HepG2 (cell line): ENCODE measurements around the gene WDR47. TPM values are rescaled to one million over a fixed set of nuclear protein-coding genes. Genes with fewer than 3 reads are reported as not detected.

Experiments
- ATAC-seq: fragments of 200-7000 bp; cut with Tn5 transposase; 3 replicates; pipeline ENCODE4 v1.9.1; 2020; ENCODE audit warnings: mild to moderate bottlenecking, moderate library complexity
- BruUV-seq: library from RNA; stranded (reverse); fragments of 400-500 nt; replicated peaks from 2 replicates; lab custom pipeline; 2021; lab: Mats Ljungman, UMichigan
- CTCF ChIA-PET: fragments of 300-600 bp; formaldehyde crosslinking; extraction: SDS; loops from one replicate; lab custom pipeline; 2021; ENCODE audit warnings: low total read pairs, inconsistent platforms, low intra/inter-chr PET ratio; lab: Yijun Ruan, JAX
- POLR2A ChIA-PET: fragments of 350-600 bp; sonication (Branson Sonifier 250); formaldehyde crosslinking; loops from one replicate; lab custom pipeline; 2020; ENCODE audit warnings: antibody characterized with exemption, inconsistent platforms; lab: Yijun Ruan, JAX
- DNase-seq: peaks from one replicate; pipeline ENCODE4 v3.0.0-alpha.2; 2015; ENCODE audit warnings: low spot score
- FAIRE-seq: peaks from 3 replicates; lab custom pipeline; 2011; peaks lifted over from hg19 to GRCh38; lab: Jason Lieb, UNC
- H2AFZ ChIP-seq: one replicate; pipeline ENCODE4 v1.6.1; 2011; ENCODE audit warnings: low read length, inconsistent platforms
- H3K27ac ChIP-seq: fragments of 300-600 bp; 3 replicates; pipeline ENCODE4 v1.8.0; 2011; ENCODE audit warnings: mixed run types, mild to moderate bottlenecking, mixed read lengths, low read length, inconsistent platforms; ENCODE audit not compliant: insufficient read depth; ENCODE audit errors: extremely low read length
- H3K27me3 ChIP-seq, 2 experiments: fragments of 200-600 bp in 1 of 2; 2 replicates in 1 of 2; 3 replicates in 1 of 2; pipeline versions ENCODE4 v1.6.0 to v1.8.0; 2011; ENCODE audit warnings: low read length in 2 of 2, mild to moderate bottlenecking in 2 of 2, moderate library complexity in 2 of 2, inconsistent platforms in 1 of 2; ENCODE audit not compliant: insufficient read depth in 2 of 2, control insufficient read depth in 1 of 2
- H3K36me3 ChIP-seq, 2 experiments: fragments of 200-600 bp in 1 of 2; replicated peaks in 1 of 2; 2 replicates in 1 of 2; 3 replicates in 1 of 2; pipeline versions ENCODE4 v1.5.1 to v1.8.0; 2011; ENCODE audit warnings: low read length in 2 of 2, inconsistent platforms in 1 of 2; ENCODE audit not compliant: insufficient read depth in 2 of 2, control insufficient read depth in 1 of 2
- H3K4me1 ChIP-seq: 2 replicates; pipeline ENCODE4 v1.5.1; 2012; ENCODE audit warnings: low read length, inconsistent platforms; ENCODE audit not compliant: insufficient read depth
- H3K4me2 ChIP-seq: 2 replicates; pipeline ENCODE4 v1.6.0; 2011; ENCODE audit warnings: low read depth, low read length, inconsistent platforms
- H3K4me3 ChIP-seq, 3 experiments: fragments of 200-600 bp in 1 of 3; sonication (generic), shearing (Covaris generic) in 1 of 3; replicated peaks in 1 of 3; 2 replicates each; pipeline ENCODE4 v1.5.1; 2011 to 2016; ENCODE audit warnings: low read length in 3 of 3, inconsistent platforms in 2 of 3, low read depth in 2 of 3, mild to moderate bottlenecking in 2 of 3, control low read depth in 1 of 3, mixed read lengths in 1 of 3; ENCODE audit not compliant: insufficient read depth in 1 of 3
- H3K79me2 ChIP-seq: one replicate; pipeline ENCODE4 v1.6.1; 2011; ENCODE audit warnings: low read length, inconsistent platforms; ENCODE audit not compliant: insufficient read depth
- H3K9ac ChIP-seq: 2 replicates; pipeline ENCODE4 v1.6.0; 2011; ENCODE audit warnings: mild to moderate bottlenecking, low read depth, low read length, inconsistent platforms; ENCODE audit not compliant: insufficient read depth
- H3K9me3 ChIP-seq: 2 replicates; pipeline ENCODE4 v1.5.1; 2012; ENCODE audit warnings: mild to moderate bottlenecking, low read length
- H4K20me1 ChIP-seq: 2 replicates; pipeline ENCODE4 v1.6.0; 2011; ENCODE audit warnings: inconsistent platforms, mild to moderate bottlenecking, low read length, moderate library complexity; ENCODE audit not compliant: insufficient read depth
- ARNTL ChIP-seq: sonication (generic); formaldehyde crosslinking; IDR thresholded peaks from 2 replicates; pipeline ENCODE4 v1.4.0; 2020; ENCODE audit warnings: mild to moderate bottlenecking, missing genetic modification reagents
- ELF1 ChIP-seq: sonication (generic); formaldehyde crosslinking; IDR thresholded peaks from 2 replicates; pipeline ENCODE4 v1.4.0; 2020; ENCODE audit warnings: missing genetic modification reagents
- ELF4 ChIP-seq: sonication (generic); formaldehyde crosslinking; IDR thresholded peaks from 2 replicates; pipeline ENCODE4 v1.5.0; 2020; ENCODE audit warnings: missing genetic modification reagents, mild to moderate bottlenecking, moderate library complexity, borderline replicate concordance
- MIER2 ChIP-seq: IDR thresholded peaks from 2 replicates; pipeline ENCODE4 v1.6.1; 2016; ENCODE audit warnings: missing biosample characterization, missing genetic modification reagents
- MIXL1 ChIP-seq: IDR thresholded peaks from 2 replicates; pipeline ENCODE4 v1.6.1; 2016
- RNF2 ChIP-seq: fragments of 450-650 bp; conservative IDR thresholded peaks from 2 replicates; pipeline ENCODE4 v1.6.1; 2016; ENCODE audit warnings: low read depth
- ZBTB43 ChIP-seq: sonication (generic); formaldehyde crosslinking; conservative IDR thresholded peaks from 2 replicates; pipeline ENCODE4 v1.4.0; 2020; ENCODE audit warnings: missing genetic modification reagents
- ZNF230 ChIP-seq: sonication (generic); formaldehyde crosslinking; IDR thresholded peaks from 2 replicates; pipeline ENCODE4 v1.4.0; 2020; ENCODE audit warnings: mild to moderate bottlenecking, missing genetic modification reagents
- ZNF33B ChIP-seq: sonication (generic); formaldehyde crosslinking; IDR thresholded peaks from 2 replicates; pipeline ENCODE4 v1.5.1; 2020; ENCODE audit warnings: mild to moderate bottlenecking, missing genetic modification reagents
- ZNF780A ChIP-seq: sonication (generic); formaldehyde crosslinking; IDR thresholded peaks from 2 replicates; pipeline ENCODE4 v1.8.0; 2022; ENCODE audit warnings: mild to moderate bottlenecking, missing genetic modification reagents, moderate library complexity
- WGBS: methylation state at CpG from one replicate; pipeline ENCODE4 v1.1.6; 2017; ENCODE audit warnings: low lambda C conversion rate; 5-methylcytosine and 5-hydroxymethylcytosine counted together
- in situ Hi-C: cut with HindIII; loops from 2 replicates; pipeline ENCODE4 v1.10.0; 2017; ENCODE audit warnings: low pct_unique_long_range_greater_than_20kb; ENCODE audit not compliant: extremely low pct_ligation_motif_present
- intact Hi-C: fragments of 100-400 bp; cut with micrococcal nuclease; formaldehyde crosslinking; loops from one replicate; pipeline ENCODE4 v1.10.0; 2022; ENCODE audit not compliant: unreplicated experiment
- polyA plus RNA-seq, 8 experiments: library from polyadenylated mRNA; depleted of rRNA in 3 of 8; stranded (reverse) in 7 of 8; unstranded in 1 of 8; fragments of >200 nt; fragmentation: Illumina TruSeq in 4 of 8; extraction: Trizol in 4 of 8; gene quantifications; 2 replicates each; pipeline versions ENCODE4 v1.2.1 to v1.2.3, GENCODE V29; 2011 to 2016; ENCODE audit warnings: low read depth in 4 of 8, missing spikeins in 1 of 8, mixed read lengths in 1 of 8; ENCODE audit not compliant: insufficient read depth in 1 of 8
- total RNA-seq, 5 experiments: library from RNA; depleted of rRNA; stranded (reverse); fragments of >200 nt; fragmentation: Illumina TruSeq; extraction: Trizol; gene quantifications; 2 replicates each; pipeline ENCODE4 v1.2.3, GENCODE V29; 2016; ENCODE audit warnings: low read depth in 1 of 5
- TF ChIP-seq, protein P1 (sequence below): sonication (generic); formaldehyde crosslinking; IDR thresholded peaks from 2 replicates; pipeline ENCODE4 v1.4.0; 2020; ENCODE audit warnings: missing genetic modification reagents, mild to moderate bottlenecking, borderline replicate concordance

The WDR47 gene
- total and polyA plus RNA-seq, 2 of the 13 experiments (the other 11 are each of a cell fraction or from before 2014, with no cell fraction given) = 4.3 to 5.9 TPM

- peaks cover 0 to 19% of the 10 kb centered on the region in 2 experiments; a peak in 1 of 5 replicates for H3K36me3 ChIP-seq
- TSS peak; percentile 67 for BruUV-seq
- WGBS = 0% methylated on average over 12 of the region's 12 CpGs
- DNase-seq = peak; percentile 12
- peaks cover 30% of the 10 kb centered on the region for H3K79me2 ChIP-seq
- H3K4me2 ChIP-seq = peak overlapping the region; percentile 96
- POLR2A ChIA-PET = interaction anchor here (0.7 to 1.4 kb wide), 5 partner anchors 10 to 127 kb away, joined by 3 to 6 read pairs (median 5); partner anchors contain the start of genes TAF13, TMEM167B and WDR47
- H3K4me1 ChIP-seq = peaks cover 57% of the 10 kb centered on the region
- no peaks in the 10 kb centered on the region for H3K9me3 ChIP-seq
- peak overlapping the region; percentile 92 for H3K27ac ChIP-seq
- H2AFZ ChIP-seq = no peak overlapping the region
- peak; percentile 9; the same call in 1 of the 2 replicates for TF ChIP-seq ZNF33B (CRISPR knock-in tag)
- peak; percentile 16; the same call in 1 of the 2 replicates for TF ChIP-seq ZNF230 (CRISPR knock-in tag)
- peak; percentile 5; the same call in 1 of the 2 replicates for TF ChIP-seq ELF4 (CRISPR knock-in tag)
- TF ChIP-seq, protein P1, sequence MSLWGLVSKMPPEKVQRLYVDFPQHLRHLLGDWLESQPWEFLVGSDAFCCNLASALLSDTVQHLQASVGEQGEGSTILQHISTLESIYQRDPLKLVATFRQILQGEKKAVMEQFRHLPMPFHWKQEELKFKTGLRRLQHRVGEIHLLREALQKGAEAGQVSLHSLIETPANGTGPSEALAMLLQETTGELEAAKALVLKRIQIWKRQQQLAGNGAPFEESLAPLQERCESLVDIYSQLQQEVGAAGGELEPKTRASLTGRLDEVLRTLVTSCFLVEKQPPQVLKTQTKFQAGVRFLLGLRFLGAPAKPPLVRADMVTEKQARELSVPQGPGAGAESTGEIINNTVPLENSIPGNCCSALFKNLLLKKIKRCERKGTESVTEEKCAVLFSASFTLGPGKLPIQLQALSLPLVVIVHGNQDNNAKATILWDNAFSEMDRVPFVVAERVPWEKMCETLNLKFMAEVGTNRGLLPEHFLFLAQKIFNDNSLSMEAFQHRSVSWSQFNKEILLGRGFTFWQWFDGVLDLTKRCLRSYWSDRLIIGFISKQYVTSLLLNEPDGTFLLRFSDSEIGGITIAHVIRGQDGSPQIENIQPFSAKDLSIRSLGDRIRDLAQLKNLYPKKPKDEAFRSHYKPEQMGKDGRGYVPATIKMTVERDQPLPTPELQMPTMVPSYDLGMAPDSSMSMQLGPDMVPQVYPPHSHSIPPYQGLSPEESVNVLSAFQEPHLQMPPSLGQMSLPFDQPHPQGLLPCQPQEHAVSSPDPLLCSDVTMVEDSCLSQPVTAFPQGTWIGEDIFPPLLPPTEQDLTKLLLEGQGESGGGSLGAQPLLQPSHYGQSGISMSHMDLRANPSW (CRISPR knock-in tag) = no peak
- 0 out of 2 replicates have a peak, but pooled peaks have one; percentile 19 for TF ChIP-seq ZNF780A (CRISPR knock-in tag)
- TF ChIP-seq MIXL1 (CRISPR knock-in tag) = 0 out of 2 replicates have a peak, but pooled peaks have one; percentile 1
- TF ChIP-seq MIER2 (CRISPR knock-in tag) = no peak
- TF ChIP-seq RNF2 = no peak
- TF ChIP-seq ZBTB43 = no peak
- peak; percentile 74 for TF ChIP-seq ELF1 (CRISPR knock-in tag)
- TF ChIP-seq ARNTL (CRISPR knock-in tag) = no peak
- ATAC-seq = peak; percentile 54
- no peaks in the 10 kb centered on the region; a peak in 1 of 5 replicates for H3K27me3 ChIP-seq
- H3K4me3 ChIP-seq = peak overlapping the region; percentile 75 to 88 (median 87)
- CTCF ChIA-PET = no interaction called here
- in situ Hi-C loops (no loop called here), intact Hi-C loops (loop anchor here (2.0 to 10.0 kb wide), 2 partner anchors 80 to 152 kb away; partner anchors contain the start of genes ELAPOR1 and WDR47)
- peak overlapping the region; percentile 86 for H3K9ac ChIP-seq
- H4K20me1 ChIP-seq = no peaks in the 10 kb centered on the region
- FAIRE-seq = no peak
Measured at GRCh38 chr1:108962681-108963051, 79.2 kb downstream of the WDR47 start.
